ENCODE results near the gene SERINC1. TPM values are rescaled to one million over a fixed set of nuclear protein-coding genes. Genes with fewer than 3 reads are reported as not detected.
A peak's percentile ranks its signal among the peaks of the same experiment; 100 is the strongest.

Gene SERINC1
- total and polyA plus RNA-seq, 9 of the 15 experiments (the other 6 are each of a cell fraction or from before 2014, with no cell fraction given): 28.8 to 64.6 (median 39.7) TPM

GRCh38 chr6:122491919-122492555 is 20.4 kb upstream of the SERINC1 start (continued):
- TF ChIP-seq CTCF (IDR thresholded peaks at IDR 0.05 in 2 of 3, conservative IDR thresholded peaks at IDR 0.05 in 1 of 3; ENCODE audit: insufficient read depth in 2 of 3, low read depth in 1 of 3, low read length in 3 of 3): peak; percentile 64 to 77 (median 75)
- peak; percentile 45 to 74; a peak in 3 of 4 replicates for TF ChIP-seq RAD21 (CRISPR knock-in tag; conservative IDR thresholded peaks at IDR 0.05 in 1 of 2, IDR thresholded peaks at IDR 0.05 in 1 of 2)

GRCh38 chr6:122490607-122491006 is 19.0 kb upstream of the SERINC1 start:
- no peak overlapping the region for H3K9ac ChIP-seq (ENCODE audit: insufficient read depth in 1 of 2, low read depth in 2 of 2, low read length in 2 of 2)
- peaks cover 58% of the 10 kb centered on the region for H3K79me2 ChIP-seq (ENCODE audit: control insufficient read depth, insufficient read depth, low read length)
- WGBS (ENCODE audit: insufficient coverage, low coverage, missing lambda C conversion rate): 43% methylated on average over 1 of the region's 1 CpG
- in situ Hi-C loops (cut with MboI) (loop anchor here (10.0 kb wide), 1 partner anchor 234 kb away; no protein-coding TSS in a partner anchor), intact Hi-C loops (cut with micrococcal nuclease) (loop anchor here (5.0 kb wide), 1 partner anchor 237 kb away; no protein-coding TSS in a partner anchor)
- H3K27me3 ChIP-seq (ENCODE audit: control insufficient read depth in 2 of 2, insufficient read depth in 2 of 2, low read length in 2 of 2): no peaks in the 10 kb centered on the region
- CTCF ChIA-PET (ENCODE audit: low intra/inter-chr PET ratio): no interaction called here
- H3K4me3 ChIP-seq: no peak overlapping the region
- DNase-seq (ENCODE audit: extremely low read depth in 1 of 4, low spot score in 3 of 4) (no peak), ATAC-seq (no peak), FAIRE-seq (no peak)
- no peaks in the 10 kb centered on the region for H3K9me1 ChIP-seq (ENCODE audit: control insufficient read depth, insufficient read depth, low read length)
- no peak overlapping the region for H2AFZ ChIP-seq (ENCODE audit: low read depth, low read length)
- BruUV-seq (replicated peaks): no TSS peak
- no peaks in the 10 kb centered on the region; a peak in 1 of 5 replicates for H3K4me1 ChIP-seq (replicated peaks in 1 of 2; ENCODE audit: control insufficient read depth in 2 of 2, insufficient read depth in 2 of 2, low read length in 2 of 2)
- H4K20me1 ChIP-seq (replicated peaks; ENCODE audit: control insufficient read depth, insufficient read depth, low read length): no peaks in the 10 kb centered on the region
- no peak overlapping the region for H3K4me2 ChIP-seq (ENCODE audit: insufficient read depth, low read length)
- peaks cover 16% of the 10 kb centered on the region; the same call in 2 of the 3 replicates for H3K36me3 ChIP-seq (ENCODE audit: control insufficient read depth, insufficient read depth, low read length)
- POLR2A ChIA-PET: no interaction called here
- H3K9me3 ChIP-seq (replicated peaks; ENCODE audit: control insufficient read depth, insufficient read depth, low read depth, low read length): peaks cover 3% of the 10 kb centered on the region; the same call in 1 of the 2 replicates
- H3K27ac ChIP-seq (ENCODE audit: extremely low read depth, low read depth, low read length): no peak overlapping the region
- no peak for TF ChIP-seq LEF1 (IDR thresholded peaks at IDR 0.05)
- TF ChIP-seq REST (IDR thresholded peaks at IDR 0.05; ENCODE audit: borderline replicate concordance): no peak
- no peak for TF ChIP-seq REST (CRISPR knock-in tag; IDR thresholded peaks at IDR 0.05; ENCODE audit: low read depth)
- TF ChIP-seq ZNF696 (CRISPR knock-in tag; conservative IDR thresholded peaks at IDR 0.05): no peak
- no peak for TF ChIP-seq PTRF (tag; IDR thresholded peaks at IDR 0.05)
- TF ChIP-seq POLR3A (IDR thresholded peaks at IDR 0.05; ENCODE audit: borderline replicate concordance, extremely low read depth, insufficient read depth, insufficient read length): no peak
- no peak for TF ChIP-seq NBN (IDR thresholded peaks at IDR 0.05; ENCODE audit: low read depth)
- TF ChIP-seq RBFOX2 (IDR thresholded peaks at IDR 0.05; ENCODE audit: low read depth, low read length): no peak
